Activated naive CD8-positive, alpha-beta T cell treated with anti-CD3 and anti-CD28 coated beads, Interleukin-2, amount 50 U/mL, for 24 hours (primary cell): ENCODE measurements around the gene AFG1L.
A peak's percentile ranks its signal among the peaks of the same experiment; 100 is the strongest.
"Not testable (repeated sequence)": the region's sequence is repeated elsewhere in the genome, so short reads cannot be mapped to it uniquely, and the experiment has no call there.

Experiments used
- ATAC-seq: fragments of 150-1000 bp; cut with Tn5 transposase; one replicate; pipeline ENCODE4 v1.10.0; 2021
- DNase-seq: peaks from one replicate; pipeline ENCODE4 v3.0.0; 2021
- H3K27ac Mint-ChIP-seq: one replicate; pipeline ENCODE4 v1.8.0; 2021; ENCODE audit warnings: mild to moderate bottlenecking, mixed read lengths
- H3K27me3 Mint-ChIP-seq: one replicate; pipeline ENCODE4 v1.8.0; 2021; ENCODE audit warnings: mixed read lengths
- H3K36me3 Mint-ChIP-seq: one replicate; pipeline ENCODE4 v1.8.0; 2021; ENCODE audit warnings: low read depth, mixed read lengths
- H3K4me1 Mint-ChIP-seq: one replicate; pipeline ENCODE4 v1.8.0; 2021; ENCODE audit warnings: mixed read lengths
- H3K4me3 Mint-ChIP-seq: one replicate; pipeline ENCODE4 v1.8.0; 2021; ENCODE audit warnings: mild to moderate bottlenecking, moderate library complexity, mixed read lengths
- H3K9me3 Mint-ChIP-seq: one replicate; pipeline ENCODE4 v1.8.0; 2021; ENCODE audit warnings: mixed read lengths

AFG1L gene

GRCh38 chr6:108434222-108434621, 139.4 kb downstream of the AFG1L start:
- no peaks in the 10 kb centered on the region for H3K36me3 Mint-ChIP-seq
- no peaks in the 10 kb centered on the region for H3K27me3 Mint-ChIP-seq
- H3K9me3 Mint-ChIP-seq, result no peaks in the 10 kb centered on the region
- H3K4me3 Mint-ChIP-seq, result no peak overlapping the region
- H3K27ac Mint-ChIP-seq, result no peak overlapping the region
- DNase-seq, result no peak
- H3K4me1 Mint-ChIP-seq, result no peaks in the 10 kb centered on the region
- no peak for ATAC-seq

GRCh38 chr6:108435391-108435790, 140.5 kb downstream of the AFG1L start:
- Mint-ChIP-seq H3K9me3 (no peaks in the 10 kb centered on the region), H3K36me3 (no peaks in the 10 kb centered on the region), H3K27me3 (no peaks in the 10 kb centered on the region), H3K4me3 (no peak overlapping the region), H3K4me1 (no peaks in the 10 kb centered on the region), H3K27ac (no peak overlapping the region)
- ATAC-seq (no peak), DNase-seq (no peak)

- Mint-ChIP-seq H3K27ac (no peak overlapping the region), H3K4me1 (no peaks in the 10 kb centered on the region), H3K4me3 (no peak overlapping the region), H3K9me3 (no peaks in the 10 kb centered on the region), H3K27me3 (no peaks in the 10 kb centered on the region), H3K36me3 (no peaks in the 10 kb centered on the region)
- ATAC-seq, result no peak
- no peak for DNase-seq
Observed at GRCh38 chr6:108436771-108437170, 141.9 kb downstream of the AFG1L start.

GRCh38 chr6:108437821-108438220, 143.0 kb downstream of the AFG1L start:
- no peaks in the 10 kb centered on the region for H3K36me3 Mint-ChIP-seq
- H3K4me3 Mint-ChIP-seq, result no peak overlapping the region
- no peak for ATAC-seq
- no peaks in the 10 kb centered on the region for H3K4me1 Mint-ChIP-seq
- no peaks in the 10 kb centered on the region for H3K9me3 Mint-ChIP-seq
- DNase-seq, result no peak
- H3K27me3 Mint-ChIP-seq, result no peaks in the 10 kb centered on the region
- H3K27ac Mint-ChIP-seq, result no peak overlapping the region

- Mint-ChIP-seq H3K9me3 (no peaks in the 10 kb centered on the region), H3K27me3 (peaks cover 3% of the 10 kb centered on the region), H3K36me3 (no peaks in the 10 kb centered on the region), H3K4me1 (no peaks in the 10 kb centered on the region), H3K27ac (no peak overlapping the region), H3K4me3 (no peak overlapping the region)
- DNase-seq (no peak), ATAC-seq (no peak)
Observed at GRCh38 chr6:108438918-108439317, 144.1 kb downstream of the AFG1L start.

GRCh38 chr6:108441141-108441540, 146.3 kb downstream of the AFG1L start:
- Mint-ChIP-seq H3K4me3 (no peak overlapping the region), H3K36me3 (no peaks in the 10 kb centered on the region), H3K27ac (no peak overlapping the region), H3K4me1 (peaks cover 20% of the 10 kb centered on the region), H3K27me3 (peaks cover 5% of the 10 kb centered on the region), H3K9me3 (no peaks in the 10 kb centered on the region)
- DNase-seq, result no peak
- ATAC-seq, result no peak

GRCh38 chr6:108442770-108443520, 148.1 kb downstream of the AFG1L start:
- DNase-seq (no peak), ATAC-seq (no peak)
- no peaks in the 10 kb centered on the region for H3K9me3 Mint-ChIP-seq
- H3K27ac Mint-ChIP-seq, result no peak overlapping the region
- no peak overlapping the region for H3K4me3 Mint-ChIP-seq
- H3K27me3 Mint-ChIP-seq, result peaks cover 5% of the 10 kb centered on the region
- H3K4me1 Mint-ChIP-seq, result peaks cover 20% of the 10 kb centered on the region
- no peaks in the 10 kb centered on the region for H3K36me3 Mint-ChIP-seq

- H3K36me3 Mint-ChIP-seq, result no peaks in the 10 kb centered on the region
- no peaks in the 10 kb centered on the region for H3K9me3 Mint-ChIP-seq
- no peak overlapping the region for H3K4me3 Mint-ChIP-seq
- H3K27ac Mint-ChIP-seq, result no peak overlapping the region
- ATAC-seq, result no peak
- H3K4me1 Mint-ChIP-seq, result peaks cover 20% of the 10 kb centered on the region
- DNase-seq, result no peak
- H3K27me3 Mint-ChIP-seq, result peaks cover 5% of the 10 kb centered on the region
Observed at GRCh38 chr6:108446629-108447150, 151.8 kb downstream of the AFG1L start.

- Mint-ChIP-seq H3K9me3 (no peaks in the 10 kb centered on the region), H3K27ac (no peak overlapping the region), H3K36me3 (no peaks in the 10 kb centered on the region), H3K4me3 (no peak overlapping the region), H3K4me1 (peaks cover 21% of the 10 kb centered on the region), H3K27me3 (peaks cover 2% of the 10 kb centered on the region)
- DNase-seq (no peak), ATAC-seq (no peak)
Observed at GRCh38 chr6:108448481-108448880, 153.6 kb downstream of the AFG1L start.

GRCh38 chr6:108449717-108450116, 154.9 kb downstream of the AFG1L start:
- H3K27ac Mint-ChIP-seq, H3K36me3 Mint-ChIP-seq, ATAC-seq, DNase-seq, H3K9me3 Mint-ChIP-seq, H3K27me3 Mint-ChIP-seq, H3K4me3 Mint-ChIP-seq: not testable (repeated sequence)
- H3K4me1 Mint-ChIP-seq, result peaks cover 21% of the 10 kb centered on the region

GRCh38 chr6:108451816-108452215, 157.0 kb downstream of the AFG1L start:
- DNase-seq (no peak), ATAC-seq (no peak)
- no peak overlapping the region for H3K4me3 Mint-ChIP-seq
- no peak overlapping the region for H3K27ac Mint-ChIP-seq
- no peaks in the 10 kb centered on the region for H3K36me3 Mint-ChIP-seq
- peaks cover 6% of the 10 kb centered on the region for H3K4me1 Mint-ChIP-seq
- H3K9me3 Mint-ChIP-seq, result no peaks in the 10 kb centered on the region
- H3K27me3 Mint-ChIP-seq, result no peaks in the 10 kb centered on the region

- Mint-ChIP-seq H3K4me3 (no peak overlapping the region), H3K36me3 (no peaks in the 10 kb centered on the region), H3K27ac (no peak overlapping the region), H3K4me1 (peaks cover 6% of the 10 kb centered on the region), H3K9me3 (no peaks in the 10 kb centered on the region), H3K27me3 (no peaks in the 10 kb centered on the region)
- ATAC-seq (no peak), DNase-seq (no peak)
Observed at GRCh38 chr6:108452711-108453195, 157.9 kb downstream of the AFG1L start.

GRCh38 chr6:108453601-108454185, 158.8 kb downstream of the AFG1L start:
- Mint-ChIP-seq H3K9me3 (no peaks in the 10 kb centered on the region), H3K27ac (no peak overlapping the region), H3K27me3 (no peaks in the 10 kb centered on the region), H3K36me3 (no peaks in the 10 kb centered on the region), H3K4me1 (peaks cover 6% of the 10 kb centered on the region), H3K4me3 (no peak overlapping the region)
- ATAC-seq (peak; percentile 36), DNase-seq (no peak)

GRCh38 chr6:108454356-108454755, 159.5 kb downstream of the AFG1L start:
- H3K4me3 Mint-ChIP-seq, result no peak overlapping the region
- no peaks in the 10 kb centered on the region for H3K9me3 Mint-ChIP-seq
- peaks cover 6% of the 10 kb centered on the region for H3K4me1 Mint-ChIP-seq
- ATAC-seq (no peak), DNase-seq (no peak)
- no peaks in the 10 kb centered on the region for H3K27me3 Mint-ChIP-seq
- H3K27ac Mint-ChIP-seq, result no peak overlapping the region
- no peaks in the 10 kb centered on the region for H3K36me3 Mint-ChIP-seq

- peaks cover 6% of the 10 kb centered on the region for H3K4me1 Mint-ChIP-seq
- H3K9me3 Mint-ChIP-seq, result no peaks in the 10 kb centered on the region
- H3K4me3 Mint-ChIP-seq, result no peak overlapping the region
- no peaks in the 10 kb centered on the region for H3K27me3 Mint-ChIP-seq
- no peak overlapping the region for H3K27ac Mint-ChIP-seq
- DNase-seq, result no peak
- no peak for ATAC-seq
- no peaks in the 10 kb centered on the region for H3K36me3 Mint-ChIP-seq
Observed at GRCh38 chr6:108455688-108456087, 160.8 kb downstream of the AFG1L start.
